ENCODE results near the gene DLX3. TPM values are rescaled to one million over a fixed set of nuclear protein-coding genes. Genes with fewer than 3 reads are reported as not detected.

The DLX3 gene
- total RNA-seq, 4 donors from 2014 or later: 12.9 to 31.8 (median 23.8) TPM

- DNase-seq (ENCODE audit: low spot score in 2 of 2): peak in 1 of 2 donors; percentile 48
- WGBS: 0% methylated on average over 1 of the region's 2 CpGs
Measured at GRCh38 chr17:49987290-49987585, 7.8 kb downstream of the DLX3 start.

GRCh38 chr17:49986396-49987289 lies 8.4 kb downstream of the DLX3 start:
- no peak overlapping the region for H3K4me3 ChIP-seq
- peaks cover 30% of the 10 kb centered on the region for H3K4me1 ChIP-seq
- H3K27me3 ChIP-seq: peaks cover 51% of the 10 kb centered on the region
- no peaks in the 10 kb centered on the region for H3K36me3 ChIP-seq
- H3K27ac ChIP-seq: no peak overlapping the region
- WGBS: 68% methylated on average over 6 of the region's 6 CpGs
- H3K9me3 ChIP-seq: no peaks in the 10 kb centered on the region
- no peak for TF ChIP-seq CTCF (IDR thresholded peaks at IDR 0.05)
- no peak for TF ChIP-seq POLR2A (IDR thresholded peaks at IDR 0.05)
- TF ChIP-seq POLR2AphosphoS5 (IDR thresholded peaks at IDR 0.05): no peak
- no peak for TF ChIP-seq EP300 (IDR thresholded peaks at IDR 0.05)
- DNase-seq (ENCODE audit: low spot score in 2 of 2): peak in 1 of 2 donors; percentile 44

More at GRCh38 chr17:49987290-49987585, 7.8 kb downstream of the DLX3 start:
- Histone ChIP-seq H3K4me1 (peaks cover 30% of the 10 kb centered on the region), H3K9me3 (no peaks in the 10 kb centered on the region), H3K27me3 (peaks cover 54% of the 10 kb centered on the region), H3K4me3 (no peak overlapping the region), H3K36me3 (no peaks in the 10 kb centered on the region), H3K27ac (no peak overlapping the region)
- no peak for TF ChIP-seq CTCF (IDR thresholded peaks at IDR 0.05)
- no peak for TF ChIP-seq EP300 (IDR thresholded peaks at IDR 0.05)
- no peak for TF ChIP-seq POLR2AphosphoS5 (IDR thresholded peaks at IDR 0.05)
- TF ChIP-seq POLR2A (IDR thresholded peaks at IDR 0.05): no peak

- DNase-seq (ENCODE audit: low spot score in 2 of 2): no peak
- Histone ChIP-seq H3K27me3 (peaks cover 47% of the 10 kb centered on the region), H3K27ac (no peak overlapping the region), H3K4me3 (no peak overlapping the region), H3K36me3 (no peaks in the 10 kb centered on the region), H3K9me3 (no peaks in the 10 kb centered on the region), H3K4me1 (peaks cover 38% of the 10 kb centered on the region)
- no peak for TF ChIP-seq POLR2A (IDR thresholded peaks at IDR 0.05)
- TF ChIP-seq EP300 (IDR thresholded peaks at IDR 0.05): no peak
- TF ChIP-seq CTCF (IDR thresholded peaks at IDR 0.05): no peak
- TF ChIP-seq POLR2AphosphoS5 (IDR thresholded peaks at IDR 0.05): no peak
- WGBS: 51% methylated on average over 3 of the region's 3 CpGs
Measured at GRCh38 chr17:49985310-49985990, 9.6 kb downstream of the DLX3 start.

- H3K4me3 ChIP-seq: no peak overlapping the region
- H3K27me3 ChIP-seq: peaks cover 47% of the 10 kb centered on the region
- 100% methylated on average over 1 of the region's 2 CpGs for WGBS
- no peaks in the 10 kb centered on the region for H3K9me3 ChIP-seq
- H3K27ac ChIP-seq: no peak overlapping the region
- peaks cover 43% of the 10 kb centered on the region for H3K4me1 ChIP-seq
- no peaks in the 10 kb centered on the region for H3K36me3 ChIP-seq
- TF ChIP-seq CTCF (IDR thresholded peaks at IDR 0.05) (no peak), POLR2A (IDR thresholded peaks at IDR 0.05) (no peak), EP300 (IDR thresholded peaks at IDR 0.05) (no peak), POLR2AphosphoS5 (IDR thresholded peaks at IDR 0.05) (no peak)
- no peak for DNase-seq (ENCODE audit: low spot score in 2 of 2)
Measured at GRCh38 chr17:49984776-49985175, 10.2 kb downstream of the DLX3 start.

GRCh38 chr17:49984283-49984682 lies 10.7 kb downstream of the DLX3 start:
- WGBS: 45% methylated on average over 2 of the region's 3 CpGs
- TF ChIP-seq POLR2A (IDR thresholded peaks at IDR 0.05) (no peak), CTCF (IDR thresholded peaks at IDR 0.05) (no peak), POLR2AphosphoS5 (IDR thresholded peaks at IDR 0.05) (no peak), EP300 (IDR thresholded peaks at IDR 0.05) (no peak)
- Histone ChIP-seq H3K36me3 (no peaks in the 10 kb centered on the region), H3K4me1 (peaks cover 40% of the 10 kb centered on the region), H3K4me3 (no peak overlapping the region), H3K9me3 (no peaks in the 10 kb centered on the region), H3K27me3 (peaks cover 47% of the 10 kb centered on the region), H3K27ac (no peak overlapping the region)
- no peak for DNase-seq (ENCODE audit: low spot score in 2 of 2)
